PC-9 (cell line): Measurements from ENCODE around the gene PCSK9. TPM values are rescaled to one million over a fixed set of nuclear protein-coding genes. Genes with fewer than 3 reads are reported as not detected.

Experiments
- BruUV-seq: library from RNA; stranded (reverse); fragments of 400-500 nt; replicated peaks from 2 replicates; lab custom pipeline; 2021; lab: Mats Ljungman, UMichigan
- CTCF ChIA-PET: fragments of 300-600 bp; sonication (Branson Sonifier 250); formaldehyde crosslinking; loops from one replicate; lab custom pipeline; 2022; ENCODE audit warnings: antibody characterized with exemption; lab: Charles Lee
- POLR2A ChIA-PET: fragments of 300-600 bp; sonication (Branson Sonifier 250); formaldehyde crosslinking; loops from one replicate; lab custom pipeline; 2022; ENCODE audit warnings: antibody characterized with exemption; ENCODE audit not compliant: unreplicated experiment; lab: Charles Lee
- DNase-seq, 2 experiments: peaks; one replicate each; pipeline versions ENCODE4 v3.0.0 to v3.0.0-alpha.2; 2015 to 2022; ENCODE audit warnings: mixed read lengths in 1 of 2
- H2AFZ ChIP-seq: fragments of 200-600 bp; sonication (generic); 2 replicates; pipeline ENCODE4 v1.8.1; 2017; ENCODE audit warnings: antibody characterized with exemption
- H3F3A ChIP-seq: fragments of 200-600 bp; sonication (generic); 2 replicates; pipeline ENCODE4 v1.8.1; 2017; ENCODE audit warnings: antibody characterized with exemption, mild to moderate bottlenecking, low read depth; ENCODE audit not compliant: insufficient read depth
- H3K27ac ChIP-seq: fragments of 200-600 bp; sonication (generic); 2 replicates; pipeline ENCODE4 v1.6.1; 2016; ENCODE audit warnings: mixed run types
- H3K27me3 ChIP-seq: fragments of 200-600 bp; sonication (generic); 2 replicates; pipeline ENCODE4 v1.6.1; 2016; ENCODE audit warnings: low read depth, mixed run types; ENCODE audit not compliant: insufficient read depth
- H3K36me3 ChIP-seq: fragments of 200-600 bp; sonication (generic); 2 replicates; pipeline ENCODE4 v1.6.1; 2016; ENCODE audit warnings: low read depth, mixed run types
- H3K4me1 ChIP-seq: fragments of 200-600 bp; sonication (generic); replicated peaks from 2 replicates; pipeline ENCODE4 v1.6.1; 2016; ENCODE audit warnings: mixed run types; ENCODE audit not compliant: insufficient read depth
- H3K4me2 ChIP-seq: fragments of 200-600 bp; sonication (generic); 2 replicates; pipeline ENCODE4 v1.6.1; 2017; ENCODE audit warnings: mixed run types
- H3K4me3 ChIP-seq: fragments of 200-600 bp; sonication (generic); 2 replicates; pipeline ENCODE4 v1.6.1; 2016; ENCODE audit warnings: mixed run types
- H3K79me2 ChIP-seq: fragments of 200-600 bp; sonication (generic); 2 replicates; pipeline ENCODE4 v1.6.1; 2017; ENCODE audit warnings: low read depth, mixed run types
- H3K9me2 ChIP-seq: fragments of 200-600 bp; sonication (generic); 2 replicates; pipeline ENCODE4 v1.8.1; 2017; ENCODE audit warnings: mild to moderate bottlenecking; ENCODE audit not compliant: insufficient read depth
- H3K9me3 ChIP-seq: fragments of 200-600 bp; sonication (generic); 2 replicates; pipeline ENCODE4 v1.8.1; 2016; ENCODE audit warnings: low read depth; ENCODE audit not compliant: insufficient read depth
- H4K20me1 ChIP-seq: fragments of 200-600 bp; sonication (generic); 2 replicates; pipeline ENCODE4 v1.8.1; 2017; ENCODE audit not compliant: insufficient read depth
- CTCF ChIP-seq: fragments of 200-600 bp; sonication (generic); conservative IDR thresholded peaks from 2 replicates; pipeline ENCODE4 v1.6.1; 2017; ENCODE audit warnings: mixed run types, antibody characterized with exemption, mild to moderate bottlenecking, moderate library complexity
- EZH2 ChIP-seq: fragments of 200-600 bp; sonication (generic); IDR thresholded peaks from 2 replicates; pipeline ENCODE4 v1.8.0; 2017; ENCODE audit warnings: antibody characterized with exemption, low read depth
- intact Hi-C: fragments of 100-400 bp; cut with micrococcal nuclease; formaldehyde crosslinking; loops from one replicate; pipeline ENCODE4 v1.10.0; 2022; ENCODE audit not compliant: unreplicated experiment
- total RNA-seq: library from RNA; stranded (reverse); gene quantifications from 2 replicates; pipeline ENCODE4 v1.2.3, GENCODE V29; 2021

PCSK9 gene
- total RNA-seq, 1 experiment from 2014 or later: 133 TPM

- CTCF ChIA-PET: no interaction called here
- intact Hi-C loops: no loop called here
Measured at GRCh38 chr1:55068638-55069037, 29.3 kb downstream of the PCSK9 start.

GRCh38 chr1:55069280-55069679 is 29.9 kb downstream of the PCSK9 start:
- BruUV-seq: no TSS peak

More at GRCh38 chr1:55068638-55069037, 29.3 kb downstream of the PCSK9 start:
- Histone ChIP-seq H3F3A (peaks cover 24% of the 10 kb centered on the region; the same call in 1 of the 2 replicates), H3K9me2 (no peaks in the 10 kb centered on the region), H3K27ac (no peak overlapping the region), H3K79me2 (no peaks in the 10 kb centered on the region), H3K9me3 (no peaks in the 10 kb centered on the region), H2AFZ (no peak overlapping the region), H3K4me3 (no peak overlapping the region), H3K36me3 (peaks cover 46% of the 10 kb centered on the region), H3K4me1 (no peaks in the 10 kb centered on the region; the same call in 1 of the 2 replicates), H3K27me3 (no peaks in the 10 kb centered on the region), H3K4me2 (no peak overlapping the region), H4K20me1 (0 out of 2 replicates have a peak, but pooled peaks cover 10% of the 10 kb centered on the region)
- POLR2A ChIA-PET: no interaction called here
- no peak for TF ChIP-seq EZH2
- no peak for TF ChIP-seq CTCF
- DNase-seq: no peak
- BruUV-seq: TSS peak; percentile 17

More at GRCh38 chr1:55069280-55069679, 29.9 kb downstream of the PCSK9 start:
- TF ChIP-seq EZH2 (no peak), CTCF (no peak)
- H3K27me3 ChIP-seq: no peaks in the 10 kb centered on the region
- POLR2A ChIA-PET: interaction anchor here (0.7 kb wide), 1 partner anchor 68 kb away, joined by 37 read pairs; no protein-coding TSS in a partner anchor
- H2AFZ ChIP-seq: no peak overlapping the region
- no peak overlapping the region for H3K27ac ChIP-seq
- H3K79me2 ChIP-seq: no peaks in the 10 kb centered on the region
- no peak for DNase-seq
- H3K9me2 ChIP-seq: no peaks in the 10 kb centered on the region
- H3K4me2 ChIP-seq: no peak overlapping the region
- intact Hi-C loops: no loop called here
- 0 out of 2 replicates have a peak, but pooled peaks cover 10% of the 10 kb centered on the region for H4K20me1 ChIP-seq
- peaks cover 52% of the 10 kb centered on the region for H3K36me3 ChIP-seq
- no peaks in the 10 kb centered on the region; the same call in 1 of the 2 replicates for H3K4me1 ChIP-seq
- no peaks in the 10 kb centered on the region for H3K9me3 ChIP-seq
- peaks cover 28% of the 10 kb centered on the region; the same call in 1 of the 2 replicates for H3F3A ChIP-seq
- CTCF ChIA-PET: no interaction called here
- H3K4me3 ChIP-seq: no peak overlapping the region
